Measurements from ENCODE around the gene DNM3.

The DNM3 gene

DNA sequence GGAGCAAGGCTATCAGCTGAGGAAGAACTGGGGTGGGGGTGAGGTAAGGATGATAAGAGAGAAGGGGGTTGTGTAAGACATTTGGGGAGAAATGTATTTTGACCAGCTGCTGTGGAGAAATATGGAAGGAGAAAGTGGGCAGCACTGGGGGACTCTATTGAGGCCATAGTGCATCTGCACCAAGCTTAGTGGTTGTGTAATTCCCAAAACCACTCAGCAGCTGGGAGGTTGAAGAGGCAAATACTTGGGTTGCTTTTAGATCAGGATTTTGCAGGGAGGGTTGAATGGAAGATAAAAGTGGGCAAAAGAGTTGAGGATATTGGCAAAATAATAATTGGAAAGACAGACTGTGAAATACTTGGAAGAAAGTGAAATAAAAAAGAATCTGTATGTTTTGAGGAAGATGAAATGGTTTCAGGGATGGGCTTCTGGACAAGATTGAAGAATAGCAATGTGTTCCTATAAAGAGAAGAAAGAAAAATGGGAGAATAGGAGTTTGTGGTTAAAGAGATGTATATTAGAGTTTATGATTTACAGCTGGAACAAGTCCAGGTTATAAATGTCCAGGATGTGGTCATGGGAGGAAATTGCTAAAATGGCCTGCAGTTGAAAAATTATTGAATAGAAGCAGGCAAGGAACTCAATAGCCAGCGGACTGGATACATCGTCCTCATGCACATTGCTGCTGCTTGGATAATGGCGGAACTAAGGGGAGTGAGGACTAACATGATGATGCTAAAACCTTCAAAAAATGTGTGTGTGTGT is 162.7 kb downstream of the DNM3 start:
- DNase-seq (ENCODE audit: low read depth) = no peak
- no peak overlapping the region for H3K4me3 ChIP-seq (ENCODE audit: low read depth, low read length)
- TF ChIP-seq, protein P1, sequence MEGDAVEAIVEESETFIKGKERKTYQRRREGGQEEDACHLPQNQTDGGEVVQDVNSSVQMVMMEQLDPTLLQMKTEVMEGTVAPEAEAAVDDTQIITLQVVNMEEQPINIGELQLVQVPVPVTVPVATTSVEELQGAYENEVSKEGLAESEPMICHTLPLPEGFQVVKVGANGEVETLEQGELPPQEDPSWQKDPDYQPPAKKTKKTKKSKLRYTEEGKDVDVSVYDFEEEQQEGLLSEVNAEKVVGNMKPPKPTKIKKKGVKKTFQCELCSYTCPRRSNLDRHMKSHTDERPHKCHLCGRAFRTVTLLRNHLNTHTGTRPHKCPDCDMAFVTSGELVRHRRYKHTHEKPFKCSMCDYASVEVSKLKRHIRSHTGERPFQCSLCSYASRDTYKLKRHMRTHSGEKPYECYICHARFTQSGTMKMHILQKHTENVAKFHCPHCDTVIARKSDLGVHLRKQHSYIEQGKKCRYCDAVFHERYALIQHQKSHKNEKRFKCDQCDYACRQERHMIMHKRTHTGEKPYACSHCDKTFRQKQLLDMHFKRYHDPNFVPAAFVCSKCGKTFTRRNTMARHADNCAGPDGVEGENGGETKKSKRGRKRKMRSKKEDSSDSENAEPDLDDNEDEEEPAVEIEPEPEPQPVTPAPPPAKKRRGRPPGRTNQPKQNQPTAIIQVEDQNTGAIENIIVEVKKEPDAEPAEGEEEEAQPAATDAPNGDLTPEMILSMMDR (IDR thresholded peaks at IDR 0.05; ENCODE audit: insufficient read depth, low read depth, low read length, missing control alignments) = no peak

DNA sequence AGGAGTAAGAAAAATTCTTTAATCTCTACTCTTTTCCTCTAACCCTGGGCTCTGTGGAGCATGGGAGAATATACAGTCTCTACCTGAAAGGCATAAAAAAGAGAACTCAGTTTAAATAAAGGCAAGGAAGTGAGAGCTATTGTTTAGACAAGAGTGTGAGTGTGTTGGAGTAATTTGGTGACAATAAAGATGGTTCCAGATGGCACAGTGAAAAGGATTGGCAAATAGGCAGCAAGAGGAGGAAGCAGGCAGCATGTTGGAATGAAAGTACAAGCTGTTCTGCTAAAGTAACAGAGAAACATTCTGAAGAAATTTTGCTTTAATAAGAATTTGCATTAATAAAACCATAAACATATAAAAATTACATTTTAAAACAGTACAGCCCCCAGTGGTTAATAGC is 163.4 kb downstream of the DNM3 start:
- DNase-seq (ENCODE audit: low read depth) = no peak
- no peak overlapping the region for H3K4me3 ChIP-seq (ENCODE audit: low read depth, low read length)
- TF ChIP-seq, protein P1 (IDR thresholded peaks at IDR 0.05; ENCODE audit: insufficient read depth, low read depth, low read length, missing control alignments) = no peak

DNA sequence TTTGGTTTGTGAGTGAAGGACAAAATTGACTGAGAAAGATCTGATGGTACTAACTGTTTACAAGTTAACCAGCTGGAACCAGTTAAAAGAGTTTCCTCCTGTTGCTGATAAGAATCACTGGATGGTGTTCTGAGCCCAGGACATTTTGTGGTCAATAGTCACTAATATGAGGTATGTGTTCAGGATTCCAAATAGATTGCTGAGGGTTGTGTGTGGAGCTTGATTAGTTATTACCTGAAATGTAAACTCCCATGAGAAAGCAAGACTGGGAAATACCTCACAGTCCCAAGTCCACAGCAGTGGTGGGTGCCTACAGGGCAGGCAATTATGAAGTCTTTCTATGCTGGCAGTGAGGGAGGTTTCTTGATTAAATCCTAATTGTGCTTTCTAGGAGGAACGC is 164.6 kb downstream of the DNM3 start:
- TF ChIP-seq, protein P1 (IDR thresholded peaks at IDR 0.05; ENCODE audit: insufficient read depth, low read depth, low read length, missing control alignments) = no peak
- peak; percentile 4 for DNase-seq (ENCODE audit: low read depth)
- no peak overlapping the region for H3K4me3 ChIP-seq (ENCODE audit: low read depth, low read length)

DNA sequence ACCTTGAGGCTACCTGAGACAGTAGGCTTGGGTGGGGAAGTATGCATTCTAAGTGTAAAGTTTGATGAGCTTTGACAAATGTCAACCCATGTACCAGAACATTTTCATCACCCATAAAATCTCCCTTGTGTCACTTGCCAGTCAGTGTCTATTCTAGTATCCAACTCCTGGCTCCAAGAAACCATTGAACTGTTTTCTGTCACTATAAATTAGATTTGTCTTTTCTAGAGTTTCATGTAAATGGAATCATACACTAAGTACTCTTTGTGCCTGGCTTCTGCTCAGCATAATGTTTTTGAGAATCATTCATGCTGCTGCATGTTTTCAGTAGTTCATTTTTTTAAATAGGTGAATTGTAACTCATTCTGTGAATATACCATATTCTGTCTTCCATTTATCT is 165.4 kb downstream of the DNM3 start:
- TF ChIP-seq, protein P1 (IDR thresholded peaks at IDR 0.05; ENCODE audit: insufficient read depth, low read depth, low read length, missing control alignments) = no peak
- H3K4me3 ChIP-seq (ENCODE audit: low read depth, low read length) = no peak overlapping the region
- DNase-seq (ENCODE audit: low read depth) = no peak

DNA sequence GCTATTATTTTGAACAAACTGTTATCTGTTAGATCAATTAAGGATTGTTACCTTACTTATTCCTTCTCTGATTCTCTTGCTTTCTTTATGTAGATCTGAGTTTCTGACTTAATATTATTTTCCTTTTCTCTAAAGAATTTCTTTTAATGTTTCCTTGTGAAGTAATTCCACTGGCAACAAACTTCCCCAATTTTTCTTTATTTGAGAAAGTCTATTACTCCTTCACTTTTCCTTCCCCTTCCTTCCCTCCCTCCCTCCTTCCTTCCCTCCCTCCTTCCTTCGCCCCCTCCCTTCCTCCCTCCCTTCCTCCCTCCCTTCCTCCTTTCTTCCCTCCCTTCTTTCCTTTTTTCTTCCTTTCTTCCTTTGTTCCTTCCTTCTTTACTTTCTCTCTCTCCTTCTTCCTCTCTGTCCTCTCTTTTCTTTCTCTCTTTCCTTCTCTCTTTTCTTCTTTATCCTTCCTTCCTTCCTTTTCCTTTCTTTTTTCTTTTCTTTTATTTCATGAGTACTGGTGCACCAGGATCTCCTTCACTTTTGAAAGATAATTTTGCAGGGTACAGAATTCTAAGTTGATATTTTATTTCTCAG is 177.5 kb downstream of the DNM3 start:
- TF ChIP-seq, protein P1 (IDR thresholded peaks at IDR 0.05; ENCODE audit: insufficient read depth, low read depth, low read length, missing control alignments) = no peak
- no peak for DNase-seq (ENCODE audit: low read depth)

DNA sequence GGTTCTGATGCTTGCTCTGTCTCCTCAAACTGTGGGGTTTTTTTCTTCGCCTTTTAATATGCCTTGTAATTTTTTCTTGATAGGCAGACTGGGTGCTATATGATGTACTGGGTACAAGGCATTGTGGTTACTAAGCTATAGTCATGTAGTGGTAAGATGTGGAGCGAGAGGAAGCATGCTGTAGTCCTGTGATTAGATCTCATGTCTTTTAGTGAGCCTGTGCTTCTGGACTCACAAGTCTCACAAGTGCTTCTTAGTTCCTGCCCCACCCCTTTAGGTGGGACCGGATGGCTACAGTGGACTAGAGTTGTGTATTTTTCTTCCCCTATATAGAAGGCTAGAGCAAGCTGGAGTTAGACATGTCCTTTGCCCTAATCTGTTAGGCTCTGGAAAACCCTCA is 178.7 kb downstream of the DNM3 start:
- DNase-seq (ENCODE audit: low read depth) = no peak
- TF ChIP-seq, protein P1 (IDR thresholded peaks at IDR 0.05; ENCODE audit: insufficient read depth, low read depth, low read length, missing control alignments) = no peak
- no peak overlapping the region for H3K4me3 ChIP-seq (ENCODE audit: low read depth, low read length)

More for the DNA sequence above, 177.5 kb downstream of the DNM3 start:
- no peak overlapping the region for H3K4me3 ChIP-seq (ENCODE audit: low read depth, low read length)
